Effector CD4-positive, alpha-beta T cell (primary cell): ENCODE data around the gene MS4A10. TPM values are rescaled to one million over a fixed set of nuclear protein-coding genes. Genes with fewer than 3 reads are reported as not detected.
"Not testable (repeated sequence)": the region's sequence is repeated elsewhere in the genome, so short reads cannot be mapped to it uniquely, and the experiment has no call there.

Experiments used
- DNase-seq: peaks from one replicate; pipeline ENCODE4 v3.0.0-alpha.2; 2020
- total RNA-seq: gene quantifications from one replicate; lab custom pipeline; 2026; lab: John Stamatoyannopoulos, UW

Gene MS4A10
- not detected for total RNA-seq

GRCh38 chr11:60785136-60785535 is at the start of gene MS4A10:
TSS of gene MS4A10 (plus strand) at chr11:60785333. CDS start at chr11:60790336, 5,003 bp downstream.
- no peak for DNase-seq

GRCh38 chr11:60739114-60739513 is 46.0 kb upstream of the MS4A10 start:
- DNase-seq: no peak

GRCh38 chr11:60740573-60740972 is 44.6 kb upstream of the MS4A10 start:
- DNase-seq: no peak

- DNase-seq: no peak
Observed at GRCh38 chr11:60741421-60741820, 43.7 kb upstream of the MS4A10 start.

GRCh38 chr11:60743058-60743457 is 42.1 kb upstream of the MS4A10 start:
- no peak for DNase-seq

- DNase-seq: no peak
Observed at GRCh38 chr11:60744114-60744513, 41.0 kb upstream of the MS4A10 start.

GRCh38 chr11:60747359-60747873 is 37.7 kb upstream of the MS4A10 start:
- no peak for DNase-seq

- no peak for DNase-seq
Observed at GRCh38 chr11:60748225-60748624, 36.9 kb upstream of the MS4A10 start.

- DNase-seq: no peak
Observed at GRCh38 chr11:60748821-60749220, 36.3 kb upstream of the MS4A10 start.

- DNase-seq: no peak
Observed at GRCh38 chr11:60750911-60751310, 34.2 kb upstream of the MS4A10 start.

GRCh38 chr11:60753309-60753708 is 31.8 kb upstream of the MS4A10 start:
- no peak for DNase-seq

GRCh38 chr11:60754887-60755286 is 30.2 kb upstream of the MS4A10 start:
- DNase-seq: no peak

- no peak for DNase-seq
Observed at GRCh38 chr11:60756307-60757032, 28.7 kb upstream of the MS4A10 start, which contains the start of gene MS4A15. TSS of gene MS4A15 (plus strand) at chr11:60756867. CDS start at chr11:60763734, 6,867 bp downstream.

- no peak for DNase-seq
Observed at GRCh38 chr11:60757231-60757800, 27.8 kb upstream of the MS4A10 start.

- DNase-seq: not testable (repeated sequence)
Observed at GRCh38 chr11:60758671-60759070, 26.5 kb upstream of the MS4A10 start.

GRCh38 chr11:60759438-60760225 is 25.5 kb upstream of the MS4A10 start:
- DNase-seq: not testable (repeated sequence)

GRCh38 chr11:60761436-60762190 is 23.5 kb upstream of the MS4A10 start:
- no peak for DNase-seq

GRCh38 chr11:60762851-60763691 is 22.1 kb upstream of the MS4A10 start:
- no peak for DNase-seq

- no peak for DNase-seq
Observed at GRCh38 chr11:60763692-60764369, 21.3 kb upstream of the MS4A10 start.

- DNase-seq: no peak
Observed at GRCh38 chr11:60764879-60765278, 20.3 kb upstream of the MS4A10 start.

- no peak for DNase-seq
Observed at GRCh38 chr11:60765355-60765754, 19.8 kb upstream of the MS4A10 start.
